ENCODE measurements around the gene PDLIM4. TPM values are rescaled to one million over a fixed set of nuclear protein-coding genes. Genes with fewer than 3 reads are reported as not detected.

Gene PDLIM4
- total RNA-seq, 2 donors from 2014 or later = 13.4 to 96.7 TPM

- TF ChIP-seq CTCF (IDR thresholded peaks at IDR 0.05) = peak; percentile 78 to 90
- no peak overlapping the region for H3K4me3 ChIP-seq
- H3K27me3 ChIP-seq = no peaks in the 10 kb centered on the region
- H3K9me3 ChIP-seq = no peaks in the 10 kb centered on the region
- DNase-seq (ENCODE audit: low spot score) = peak; percentile 84
- H3K36me3 ChIP-seq = no peaks in the 10 kb centered on the region
- H3K27ac ChIP-seq = no peak overlapping the region
- no peaks in the 10 kb centered on the region for H3K4me1 ChIP-seq
Measured at GRCh38 chr5:132238169-132238744, 19.2 kb upstream of the PDLIM4 start.

- Histone ChIP-seq H3K4me3 (no peak overlapping the region), H3K9me3 (peaks cover 0 to 3% of the 10 kb centered on the region in 2 donors), H3K36me3 (no peaks in the 10 kb centered on the region), H3K27ac (no peak overlapping the region), H3K4me1 (no peaks in the 10 kb centered on the region), H3K27me3 (no peaks in the 10 kb centered on the region)
- TF ChIP-seq CTCF (IDR thresholded peaks at IDR 0.05) = no peak
- no peak for DNase-seq (ENCODE audit: low spot score)
Measured at GRCh38 chr5:132238901-132239500, 18.5 kb upstream of the PDLIM4 start.

GRCh38 chr5:132239776-132240175, 17.7 kb upstream of the PDLIM4 start:
- H3K9me3 ChIP-seq = peaks cover 0 to 9% of the 10 kb centered on the region in 2 donors
- H3K36me3 ChIP-seq = no peaks in the 10 kb centered on the region
- no peak overlapping the region for H3K4me3 ChIP-seq
- no peak for DNase-seq (ENCODE audit: low spot score)
- no peaks in the 10 kb centered on the region for H3K4me1 ChIP-seq
- no peak for TF ChIP-seq CTCF (IDR thresholded peaks at IDR 0.05)
- no peaks in the 10 kb centered on the region for H3K27me3 ChIP-seq
- no peak overlapping the region for H3K27ac ChIP-seq

- H3K4me1 ChIP-seq = no peaks in the 10 kb centered on the region
- H3K4me3 ChIP-seq = no peak overlapping the region
- peaks cover 0 to 22% of the 10 kb centered on the region in 2 donors for H3K9me3 ChIP-seq
- H3K27me3 ChIP-seq = no peaks in the 10 kb centered on the region
- TF ChIP-seq CTCF (IDR thresholded peaks at IDR 0.05) = no peak
- no peak for DNase-seq (ENCODE audit: low spot score)
- no peak overlapping the region for H3K27ac ChIP-seq
- no peaks in the 10 kb centered on the region for H3K36me3 ChIP-seq
Measured at GRCh38 chr5:132243366-132243977, 14.0 kb upstream of the PDLIM4 start.

- no peak for TF ChIP-seq CTCF (IDR thresholded peaks at IDR 0.05)
- no peak for DNase-seq (ENCODE audit: low spot score)
- peaks cover 0 to 22% of the 10 kb centered on the region in 2 donors for H3K9me3 ChIP-seq
Measured at GRCh38 chr5:132245593-132245992, 11.9 kb upstream of the PDLIM4 start.

More at GRCh38 chr5:132245593-132245992, 11.9 kb upstream of the PDLIM4 start:
- Histone ChIP-seq H3K27ac (no peak overlapping the region), H3K27me3 (no peaks in the 10 kb centered on the region), H3K4me1 (no peaks in the 10 kb centered on the region), H3K4me3 (no peak overlapping the region), H3K36me3 (no peaks in the 10 kb centered on the region)

Measured in right atrium auricular region (tissue), 2 donors.